ENCODE results near the gene DDX55.
A peak's percentile ranks its signal among the peaks of the same experiment; 100 is the strongest.

DDX55 gene

DNA sequence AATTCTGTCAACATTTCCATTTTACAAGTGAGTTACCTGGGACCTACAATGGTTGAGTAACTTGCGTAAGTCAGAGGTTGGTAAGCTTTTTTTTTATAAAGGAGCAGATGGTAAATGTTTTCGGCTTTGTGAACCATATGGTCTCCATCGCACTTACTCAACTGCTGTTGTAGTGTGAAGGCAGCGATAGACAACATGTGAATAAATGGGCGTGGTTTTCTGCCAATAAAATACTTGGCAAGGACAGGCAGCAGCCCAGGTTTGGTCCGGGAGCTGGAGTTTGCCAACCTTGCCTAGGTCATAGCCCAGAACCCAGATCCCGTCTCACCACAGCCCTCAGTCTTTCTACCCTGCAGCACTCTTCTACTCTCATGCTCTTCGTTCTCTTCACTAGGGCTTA is 6.3 kb downstream of the DDX55 start:
- no peak for DNase-seq (ENCODE audit: low read depth, low spot score)

DNA sequence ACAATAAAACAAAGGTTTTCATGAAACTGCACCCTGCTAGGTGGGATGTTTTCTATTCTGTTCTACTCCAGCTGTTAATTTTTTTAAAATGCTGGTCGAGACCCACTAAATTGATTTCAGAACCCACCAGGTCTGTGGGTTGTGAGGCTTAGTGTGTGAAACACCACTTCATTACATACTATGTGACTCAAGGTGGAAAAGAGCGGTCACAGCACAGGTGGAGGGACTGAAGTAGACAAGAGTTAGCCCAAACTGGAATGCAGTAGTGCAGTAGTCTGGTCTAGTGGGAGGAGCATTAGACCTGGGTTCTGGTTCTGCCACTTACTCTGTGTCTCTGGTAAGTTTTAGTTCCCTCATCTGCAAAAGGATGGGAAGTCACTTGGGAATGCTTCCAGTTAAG is 12.2 kb downstream of the DDX55 start:
- no peak for DNase-seq (ENCODE audit: low read depth, low spot score)

DNA sequence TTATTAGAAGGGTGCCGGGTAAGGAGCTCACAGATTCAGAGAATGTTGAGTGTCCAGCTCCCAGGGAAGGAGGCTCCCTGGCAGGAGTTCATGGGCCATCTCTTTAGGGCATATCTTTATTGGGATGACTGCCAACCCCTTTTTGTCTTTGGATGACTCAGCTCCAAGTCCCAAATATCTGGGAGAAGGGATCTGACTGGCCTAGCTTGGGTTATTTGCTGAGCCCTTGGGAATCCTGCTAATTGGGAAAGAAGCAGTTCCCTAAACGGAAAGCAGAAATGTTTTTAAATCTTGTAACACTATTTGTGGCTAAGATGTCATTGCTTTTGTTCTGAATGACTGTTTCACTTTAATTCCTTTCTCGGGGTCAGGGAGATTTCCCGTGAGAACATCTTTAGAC is 12.6 kb downstream of the DDX55 start:
- no peak for DNase-seq (ENCODE audit: low read depth, low spot score)

DNA sequence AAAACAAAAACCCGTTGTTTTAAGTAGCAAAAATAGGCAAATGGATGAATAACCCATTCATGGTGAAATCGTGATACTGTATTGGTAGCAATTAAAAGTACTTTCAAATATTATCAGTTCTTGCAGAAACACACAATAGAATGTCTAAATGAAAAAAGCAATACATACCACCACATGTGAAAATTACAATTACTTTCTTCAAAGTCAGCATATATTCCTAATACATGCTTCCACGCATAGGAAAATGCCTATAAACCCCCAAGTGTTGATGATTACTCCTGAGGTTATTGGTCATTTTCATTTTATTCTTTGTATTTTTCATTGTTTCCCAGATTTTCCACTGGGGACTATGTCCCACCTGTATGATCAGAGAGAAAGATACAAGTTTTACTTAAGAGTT is 15.2 kb downstream of the DDX55 start:
- DNase-seq (ENCODE audit: low read depth, low spot score), result no peak

DNA sequence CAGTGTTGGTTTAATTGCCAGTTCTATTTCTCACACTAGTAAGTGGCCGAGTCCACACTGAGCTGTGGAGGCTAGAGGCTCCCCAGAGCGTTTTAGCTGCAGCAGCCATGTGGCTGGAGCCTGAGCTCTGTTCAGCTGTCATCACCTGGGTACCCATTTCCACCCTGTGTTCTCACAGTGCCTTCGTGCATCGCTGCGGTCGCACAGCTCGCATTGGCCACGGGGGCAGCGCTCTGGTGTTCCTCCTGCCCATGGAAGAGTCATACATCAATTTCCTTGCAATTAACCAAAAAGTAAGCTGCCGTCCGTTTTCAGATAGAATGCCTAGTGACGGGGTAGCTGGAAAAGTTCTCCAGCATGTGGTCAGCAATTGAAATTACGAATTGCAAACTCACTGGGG is 15.7 kb downstream of the DDX55 start:
- DNase-seq (ENCODE audit: low read depth, low spot score), result no peak

DNA sequence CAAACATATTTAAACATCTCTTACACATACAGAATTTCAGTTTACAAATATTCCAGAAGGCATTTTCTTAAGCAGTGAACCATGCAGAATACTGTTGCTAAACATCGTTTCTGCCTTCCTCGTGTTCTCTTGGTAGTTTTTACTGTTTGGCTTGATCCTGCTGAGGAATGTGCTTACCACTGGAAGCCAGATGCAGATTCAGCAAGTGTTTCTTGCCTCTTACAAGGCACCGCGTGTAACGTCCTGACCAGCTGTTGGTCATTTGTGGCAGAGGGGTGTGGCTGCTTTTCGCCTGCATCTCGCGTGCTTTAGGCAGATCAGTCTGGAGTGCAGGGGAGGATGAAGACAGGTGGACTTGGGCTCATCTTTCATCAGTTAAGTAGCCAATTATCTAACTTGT is 19.2 kb downstream of the DDX55 start:
- no peak for DNase-seq (ENCODE audit: low read depth, low spot score)

DNA sequence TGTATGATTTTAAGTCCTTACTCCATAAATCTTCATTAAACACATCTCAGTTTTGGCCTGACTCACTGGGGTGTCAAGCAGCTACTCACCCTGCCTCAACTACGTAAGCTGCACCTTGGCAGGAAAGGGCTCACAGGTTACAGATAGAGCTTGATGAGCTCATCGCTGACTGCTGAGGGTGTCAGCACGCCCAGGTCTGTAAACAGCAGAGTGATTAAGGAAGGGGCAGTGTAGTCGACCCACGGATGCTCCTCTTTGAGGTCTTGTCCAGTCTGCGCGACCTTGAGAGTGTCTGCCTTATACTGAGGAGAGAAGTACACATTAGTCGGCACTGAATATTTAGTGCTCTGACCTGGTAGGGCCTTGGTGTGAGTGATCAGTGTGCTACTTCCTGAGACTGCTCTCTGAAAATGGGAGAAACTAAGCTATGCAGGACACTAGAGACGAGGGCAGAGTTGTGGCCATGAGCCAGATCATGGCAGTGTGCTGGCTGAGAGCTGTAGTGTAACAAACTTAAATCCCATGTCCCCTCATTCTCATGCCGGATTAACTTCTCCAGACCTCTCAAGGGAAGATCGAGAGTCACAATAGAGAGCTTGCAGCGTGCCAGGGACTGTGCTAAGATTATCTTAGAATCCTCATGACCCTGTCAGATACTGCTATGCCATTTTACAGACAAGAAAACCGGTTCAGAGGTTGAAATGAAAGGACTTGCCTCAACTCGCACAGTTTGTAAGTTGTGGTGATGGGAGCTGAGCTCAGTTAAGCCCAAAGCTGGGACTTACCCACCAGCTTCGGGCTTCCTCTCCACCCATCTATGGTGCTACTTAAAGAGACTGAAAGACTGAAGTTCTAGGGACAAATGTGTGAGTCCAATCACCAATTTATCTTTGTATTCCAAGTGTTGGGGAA is 20.0 kb downstream of the DDX55 start:
- no peak for DNase-seq (ENCODE audit: low read depth, low spot score)

DNA sequence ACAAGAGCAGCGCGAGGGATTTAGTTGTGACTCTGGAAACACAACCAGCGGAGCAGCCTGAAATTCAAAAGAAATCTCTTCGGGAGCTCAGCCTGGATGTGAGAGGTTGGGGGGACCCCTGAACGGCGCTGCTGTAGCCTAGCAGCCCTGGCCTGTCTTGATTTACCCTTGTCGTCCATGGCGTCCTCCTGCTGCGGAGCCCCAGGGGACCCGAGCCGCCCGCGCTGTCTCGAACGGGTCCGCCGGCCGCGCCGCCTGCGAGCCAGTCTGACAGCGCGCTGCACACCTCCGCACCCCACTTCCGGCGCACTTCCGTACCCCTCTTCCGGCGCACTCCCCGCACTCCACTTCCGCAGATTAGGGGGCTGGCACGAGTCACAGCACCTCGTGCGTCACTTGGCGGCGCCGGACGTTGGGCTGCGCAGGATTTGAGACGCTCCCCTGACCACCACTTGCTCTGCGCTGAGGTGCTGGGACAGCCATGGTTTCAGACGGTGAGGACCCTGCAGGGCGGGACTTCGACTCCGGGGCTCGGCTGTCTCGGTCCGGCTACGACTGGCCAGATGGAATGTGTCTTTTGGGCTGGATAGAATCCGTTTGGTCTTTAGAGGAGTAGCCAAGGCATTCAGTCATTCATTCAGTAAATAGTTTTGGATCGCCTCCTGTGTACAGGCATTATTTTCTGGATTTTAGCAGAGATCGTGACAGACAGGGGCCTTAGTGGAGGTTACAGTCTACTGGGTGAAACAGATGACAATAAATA is 31.7 kb downstream of the DDX55 start, which contains the start of the genes EIF2B1 and GTF2H3:
Gene EIF2B1 (minus strand): TSS at position 308 of the 763 bp plus-strand sequence. CDS start 129 bp downstream, at position 179.
Gene GTF2H3 (plus strand): TSS at position 451 of the 763 bp plus-strand sequence. CDS start 31 bp downstream, at position 482.
- DNase-seq (ENCODE audit: low read depth, low spot score), result peak; percentile 98

DNA sequence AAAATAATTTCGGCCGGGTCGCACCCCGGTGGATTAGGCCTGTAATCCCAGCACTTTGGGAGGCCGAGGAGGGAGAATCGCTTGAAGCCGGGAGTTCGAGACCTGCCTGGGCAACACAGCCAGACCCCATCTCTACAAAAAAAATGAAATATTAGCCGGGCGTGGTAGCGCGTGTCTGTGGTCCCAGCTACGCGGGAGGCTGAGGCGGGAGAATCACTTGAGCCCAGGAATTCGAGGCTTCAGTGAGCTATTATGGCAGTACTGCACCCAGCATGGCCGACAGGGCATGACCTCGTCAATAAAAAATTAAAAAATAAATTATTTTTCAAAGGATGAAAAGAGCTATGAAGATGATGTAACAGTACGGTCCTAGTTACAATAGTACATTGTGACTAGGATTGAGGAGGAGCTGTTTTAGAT is 32.3 kb downstream of the DDX55 start:
- DNase-seq (ENCODE audit: low read depth, low spot score), result no peak

DNA sequence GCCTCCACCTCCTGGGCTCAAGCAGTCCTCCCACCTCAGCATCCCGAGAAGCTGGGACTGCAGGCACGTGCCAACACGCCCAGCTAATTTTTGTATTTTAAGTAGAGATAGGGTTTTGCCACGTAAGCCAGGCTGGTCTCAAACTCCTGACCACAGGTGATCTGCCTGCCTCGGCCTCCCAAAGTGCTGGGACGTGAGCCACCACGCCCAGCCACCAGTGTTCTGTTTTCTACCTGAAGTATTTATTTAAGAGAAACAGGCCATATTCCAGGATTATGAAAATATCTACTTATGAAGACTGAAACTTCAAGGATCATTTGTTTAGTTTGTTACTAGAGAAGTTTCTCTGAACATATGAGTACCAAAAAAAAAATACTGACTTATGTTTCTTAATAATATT is 42.0 kb downstream of the DDX55 start:
- no peak for DNase-seq (ENCODE audit: low read depth, low spot score)

DNA sequence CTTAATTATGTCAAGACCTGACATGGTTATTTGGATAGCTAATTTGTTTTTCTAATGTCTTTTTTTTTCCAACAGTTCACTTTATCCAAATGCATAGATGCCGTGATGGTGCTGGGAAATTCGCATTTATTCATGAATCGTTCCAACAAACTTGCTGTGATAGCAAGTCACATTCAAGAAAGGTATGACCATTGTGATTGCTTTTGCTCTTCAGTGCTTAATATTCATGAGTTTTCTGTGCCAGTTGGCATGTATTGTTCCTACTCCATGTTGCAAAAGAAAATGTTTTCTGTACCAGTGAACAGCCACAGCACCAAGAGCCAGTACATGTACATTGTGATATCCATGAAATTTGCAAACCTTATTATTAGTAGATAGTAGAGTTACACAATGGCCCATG is 43.5 kb downstream of the DDX55 start:
- DNase-seq (ENCODE audit: low read depth, low spot score), result no peak

DNA sequence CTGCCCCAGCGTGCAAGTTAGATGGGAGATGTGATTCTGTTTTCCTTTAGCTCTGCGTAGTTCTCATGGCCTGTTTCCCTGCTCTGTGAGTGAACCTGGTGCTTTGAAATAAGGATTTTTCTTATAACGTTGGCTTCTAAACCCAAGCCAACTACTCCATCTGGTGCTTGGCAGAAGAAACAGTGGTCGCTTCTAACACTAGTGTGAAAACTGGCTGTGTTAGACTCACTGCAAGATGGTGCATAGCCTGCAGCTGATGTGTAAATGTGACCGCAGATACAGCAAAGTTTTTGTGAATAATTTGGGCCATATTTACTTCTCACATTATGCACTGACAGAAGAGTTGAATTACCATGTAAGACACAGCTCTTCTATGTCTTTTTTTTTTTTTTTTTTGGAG is 44.0 kb downstream of the DDX55 start:
- DNase-seq (ENCODE audit: low read depth, low spot score), result no peak

DNA sequence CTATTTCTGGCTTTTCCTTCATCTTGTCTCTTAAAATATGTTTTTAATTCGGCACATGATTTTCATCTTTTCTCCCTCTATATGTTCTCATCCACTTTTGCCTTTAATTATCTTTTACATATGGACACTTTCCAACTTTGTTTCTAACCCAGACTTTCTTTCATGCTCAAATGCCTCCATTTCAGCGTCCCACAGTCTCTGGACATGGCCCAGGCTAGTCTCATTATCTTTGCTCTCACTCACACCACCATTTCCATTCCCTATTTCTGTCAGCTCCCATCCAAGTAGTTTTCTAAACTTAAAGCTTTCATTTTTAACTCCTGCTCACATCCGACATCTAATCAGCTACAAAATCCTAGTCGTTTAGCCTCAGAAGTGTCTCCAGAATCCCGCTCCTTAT is 46.5 kb downstream of the DDX55 start:
- no peak for DNase-seq (ENCODE audit: low read depth, low spot score)

DNA sequence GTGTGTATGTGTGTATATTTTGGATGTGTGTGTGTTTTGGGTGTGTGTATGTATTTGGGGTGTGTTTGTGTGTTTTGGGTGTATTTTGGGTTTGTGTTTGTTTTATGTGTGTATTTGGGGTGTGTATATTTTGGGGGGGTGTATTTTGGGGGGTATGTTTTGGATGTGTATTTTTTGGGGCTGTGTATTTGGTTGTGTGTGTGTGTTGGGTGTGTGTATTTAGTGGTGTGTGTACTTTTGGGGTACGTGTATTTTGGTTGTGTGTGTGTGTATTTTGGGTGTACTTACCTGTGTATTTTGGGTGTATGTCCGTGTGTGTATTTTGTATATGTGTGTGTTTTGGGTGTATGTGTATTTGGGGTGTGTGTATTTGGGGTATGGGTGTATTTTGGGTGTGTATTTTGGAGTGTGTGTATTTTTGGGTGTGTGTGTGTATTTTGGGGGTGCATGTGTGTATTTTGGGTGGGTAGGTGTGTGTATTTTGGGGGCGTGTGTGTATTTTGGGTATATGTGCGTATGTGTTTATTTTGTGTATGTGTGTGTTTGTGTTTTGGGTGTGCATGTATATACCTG is 52.3 kb downstream of the DDX55 start:
- DNase-seq (ENCODE audit: low read depth, low spot score), result no peak

DNA sequence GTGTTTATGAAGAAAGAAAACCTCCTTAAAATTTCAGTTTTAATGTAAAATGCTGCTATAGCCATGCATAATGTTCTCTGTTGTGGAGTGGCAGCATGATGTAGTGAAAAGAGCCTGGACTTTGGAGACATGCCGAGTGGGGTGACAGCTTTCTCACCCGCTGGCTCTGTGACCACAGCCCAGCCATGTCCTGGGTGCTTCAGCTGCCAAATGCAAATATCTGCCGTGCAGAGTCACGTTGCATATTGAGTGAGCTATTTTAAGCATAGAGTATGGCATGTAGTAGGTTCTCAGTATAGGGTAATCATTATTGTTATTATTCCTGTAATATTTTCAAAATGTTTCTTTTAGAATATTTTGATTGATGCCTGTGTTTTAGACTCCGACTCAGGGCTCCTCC is 53.5 kb downstream of the DDX55 start:
- no peak for DNase-seq (ENCODE audit: low read depth, low spot score)

DNA sequence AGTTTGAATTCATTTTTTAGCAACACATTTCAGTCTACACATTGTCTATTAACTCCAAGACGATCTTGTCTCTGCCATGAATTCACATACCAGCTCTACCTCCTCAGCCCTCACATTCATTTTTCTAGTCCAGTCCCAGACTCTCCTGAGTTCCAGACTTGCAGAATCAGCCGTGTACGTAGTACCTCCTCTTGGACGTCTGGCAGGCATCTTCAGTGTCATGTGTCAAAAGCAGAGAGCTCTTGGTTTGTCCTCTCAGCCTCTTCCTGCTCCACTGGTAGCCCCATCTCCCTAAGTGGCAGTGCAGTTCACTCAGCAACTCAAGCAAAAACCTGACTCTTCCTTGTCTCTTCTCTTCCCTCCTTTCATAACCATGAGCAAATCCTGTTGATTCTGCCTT is 54.5 kb downstream of the DDX55 start:
- DNase-seq (ENCODE audit: low read depth, low spot score), result no peak

DNA sequence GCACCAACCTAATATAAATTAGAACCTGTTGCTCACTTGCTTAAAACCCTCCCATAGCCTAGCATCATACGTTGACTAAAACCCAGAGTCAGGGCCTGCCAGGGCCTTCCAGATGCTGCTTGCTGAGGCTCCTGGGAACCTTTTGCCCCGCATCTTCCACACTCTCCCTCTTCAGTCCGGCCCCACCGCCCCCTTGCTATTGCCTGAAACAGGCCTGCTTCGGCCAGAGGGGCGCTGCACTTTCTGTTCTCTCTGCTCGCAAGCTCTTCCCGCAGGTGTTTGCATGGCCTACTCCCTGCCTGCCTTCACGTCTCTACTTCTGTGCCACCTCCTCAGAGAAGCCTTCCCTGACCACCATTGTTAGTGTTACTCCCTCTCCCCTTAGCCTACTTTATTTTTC is 55.3 kb downstream of the DDX55 start:
- DNase-seq (ENCODE audit: low read depth, low spot score), result no peak

DNA sequence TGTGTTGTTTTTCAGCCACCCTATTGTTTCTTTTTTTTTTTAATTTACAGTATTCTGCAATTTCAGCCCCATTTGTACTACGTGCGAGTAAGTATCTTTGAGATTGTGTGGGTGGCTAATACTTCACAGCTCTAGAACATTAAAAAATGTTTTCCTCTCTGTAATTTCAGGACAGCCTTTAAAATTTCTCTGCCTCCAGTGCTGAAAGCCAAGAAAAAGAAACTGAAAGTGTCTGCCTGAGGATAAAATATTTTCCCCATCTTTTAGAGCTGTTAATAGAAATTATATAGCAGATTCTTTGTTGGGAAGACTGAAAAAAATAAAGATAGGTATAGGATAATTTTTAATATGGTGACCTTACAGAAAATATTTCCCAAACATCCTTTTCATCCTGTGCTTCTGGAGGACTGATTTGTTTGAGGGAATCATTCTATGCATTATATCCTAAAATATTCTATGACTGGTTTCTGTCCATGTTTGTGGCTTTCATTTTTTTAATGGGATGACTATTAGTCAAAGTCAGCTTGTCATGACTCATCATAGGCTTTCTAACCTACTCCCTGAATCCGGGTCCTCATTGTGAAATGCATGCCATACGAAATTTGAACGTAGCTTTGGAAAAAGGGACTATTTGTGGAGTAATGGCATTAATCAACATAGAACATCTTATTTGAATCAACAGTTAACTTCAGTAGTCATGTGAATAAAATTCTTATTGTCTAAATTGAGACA is 58.3 kb downstream of the DDX55 start:
- DNase-seq (ENCODE audit: low read depth, low spot score), result no peak

DNA sequence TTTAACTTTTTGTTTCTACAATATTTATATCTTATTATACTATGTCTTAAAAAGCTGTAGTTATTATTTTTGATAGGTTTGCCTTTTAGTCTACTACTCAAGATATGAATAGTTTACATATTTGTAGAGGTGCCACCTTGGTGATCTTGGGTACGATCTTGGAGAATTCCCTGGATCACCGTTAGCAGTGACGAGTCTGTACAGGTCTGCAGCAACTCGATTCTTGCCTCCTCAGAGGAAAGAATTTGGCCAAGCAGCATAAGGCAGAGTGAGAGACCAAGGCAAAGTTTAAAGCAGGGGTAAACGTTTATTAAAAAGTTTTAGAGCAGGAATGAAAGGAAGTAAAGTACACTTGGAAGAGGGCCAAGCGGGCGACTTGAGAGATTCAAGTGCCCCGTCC is 65.9 kb downstream of the DDX55 start:
- no peak for DNase-seq (ENCODE audit: low read depth, low spot score)
